H9 (cell line): ENCODE data around the gene G3BP1. TPM values are rescaled to one million over a fixed set of nuclear protein-coding genes. Genes with fewer than 3 reads are reported as not detected.

Source experiments
- DNase-seq: peaks from one replicate; pipeline ENCODE4 v3.0.0-alpha.2; 2017
- H2AFZ ChIP-seq: one replicate; pipeline ENCODE4 v1.6.1; 2013; ENCODE audit warnings: mild to moderate bottlenecking, low read length, control low read depth, moderate library complexity
- H2AK5ac ChIP-seq: 2 replicates; pipeline ENCODE4 v1.6.1; 2013; ENCODE audit warnings: low read length, control low read depth, mixed read lengths; ENCODE audit not compliant: insufficient read length
- H2BK120ac ChIP-seq: one replicate; pipeline ENCODE4 v1.6.1; 2013; ENCODE audit warnings: low read depth, mild to moderate bottlenecking, low read length, control low read depth, inconsistent platforms; ENCODE audit not compliant: poor library complexity, severe bottlenecking
- H2BK12ac ChIP-seq: 2 replicates; pipeline ENCODE4 v1.6.1; 2013; ENCODE audit warnings: low read length, control low read depth, mixed read lengths, low read depth; ENCODE audit not compliant: insufficient read length
- H2BK15ac ChIP-seq: 2 replicates; pipeline ENCODE4 v1.6.1; 2013; ENCODE audit warnings: low read depth, low read length, control low read depth
- H2BK20ac ChIP-seq: one replicate; pipeline ENCODE4 v1.6.1; 2013; ENCODE audit warnings: low read depth, mild to moderate bottlenecking, low read length, control low read depth, inconsistent platforms; ENCODE audit not compliant: poor library complexity, severe bottlenecking
- H2BK5ac ChIP-seq: 2 replicates; pipeline ENCODE4 v1.6.1; 2013; ENCODE audit warnings: low read length, control low read depth, mixed read lengths; ENCODE audit not compliant: insufficient read length
- H3K14ac ChIP-seq: 2 replicates; pipeline ENCODE4 v1.6.1; 2013; ENCODE audit warnings: low read length, control low read depth; ENCODE audit not compliant: insufficient read depth
- H3K18ac ChIP-seq: 2 replicates; pipeline ENCODE4 v1.6.1; 2013; ENCODE audit warnings: low read depth, mild to moderate bottlenecking, mixed read lengths, low read length, control low read depth; ENCODE audit not compliant: insufficient read length
- H3K23ac ChIP-seq: 2 replicates; pipeline ENCODE4 v1.6.1; 2013; ENCODE audit warnings: low read length, control low read depth, mixed read lengths, low read depth; ENCODE audit not compliant: insufficient read length
- H3K23me2 ChIP-seq: 2 replicates; pipeline ENCODE4 v1.6.1; 2013; ENCODE audit warnings: low read depth, mild to moderate bottlenecking, mixed read lengths, low read length, control low read depth; ENCODE audit not compliant: insufficient read length, poor library complexity, severe bottlenecking
- H3K27ac ChIP-seq: 2 replicates; pipeline ENCODE4 v1.5.1; 2013; ENCODE audit warnings: low read length, control low read depth, mixed read lengths, low read depth; ENCODE audit not compliant: insufficient read length
- H3K27me3 ChIP-seq: 2 replicates; pipeline ENCODE4 v1.6.1; 2013; ENCODE audit warnings: low read length, control low read depth, inconsistent platforms; ENCODE audit not compliant: insufficient read depth
- H3K4ac ChIP-seq: 2 replicates; pipeline ENCODE4 v1.6.1; 2013; ENCODE audit warnings: low read depth, mild to moderate bottlenecking, control low read depth, inconsistent platforms, low read length, moderate library complexity
- H3K4me1 ChIP-seq: 2 replicates; pipeline ENCODE4 v1.6.1; 2013; ENCODE audit warnings: low read length, control low read depth, inconsistent platforms; ENCODE audit not compliant: insufficient read depth
- H3K4me2 ChIP-seq: 2 replicates; pipeline ENCODE4 v1.6.1; 2013; ENCODE audit warnings: low read length, control low read depth, mixed read lengths; ENCODE audit not compliant: insufficient read length, insufficient read depth
- H3K56ac ChIP-seq: 2 replicates; pipeline ENCODE4 v1.6.1; 2013; ENCODE audit warnings: low read depth, mild to moderate bottlenecking, mixed read lengths, low read length, control low read depth; ENCODE audit not compliant: insufficient read length
- H3K79me1 ChIP-seq: 2 replicates; pipeline ENCODE4 v1.6.1; 2013; ENCODE audit warnings: low read depth, mild to moderate bottlenecking, moderate library complexity, low read length, control low read depth, inconsistent platforms; ENCODE audit not compliant: insufficient read depth, poor library complexity, severe bottlenecking
- H3K79me2 ChIP-seq: 2 replicates; pipeline ENCODE4 v1.6.1; 2013; ENCODE audit warnings: low read length, control low read depth, inconsistent platforms; ENCODE audit not compliant: insufficient read depth
- H3K9ac ChIP-seq: 2 replicates; pipeline ENCODE4 v1.6.1; 2013; ENCODE audit warnings: low read length, control low read depth, mixed read lengths; ENCODE audit not compliant: insufficient read length; ENCODE audit errors: extremely low read depth
- H3K9me3 ChIP-seq: one replicate; pipeline ENCODE4 v1.6.1; 2013; ENCODE audit warnings: low read depth, low read length, inconsistent platforms; ENCODE audit not compliant: control insufficient read depth
- H3T11ph ChIP-seq: one replicate; pipeline ENCODE4 v1.6.1; 2013; ENCODE audit warnings: mild to moderate bottlenecking, low read length, control low read depth, inconsistent platforms
- H4K20me1 ChIP-seq: one replicate; pipeline ENCODE4 v1.6.1; 2013; ENCODE audit not compliant: control insufficient read depth, insufficient read length, insufficient read depth
- H4K5ac ChIP-seq: 2 replicates; pipeline ENCODE4 v1.6.1; 2013; ENCODE audit warnings: low read depth, mild to moderate bottlenecking, mixed read lengths, low read length, control low read depth; ENCODE audit not compliant: insufficient read length
- H4K8ac ChIP-seq: replicated peaks from 2 replicates; pipeline ENCODE4 v1.6.1; 2013; ENCODE audit warnings: low read length, control low read depth, mixed read lengths, low read depth; ENCODE audit not compliant: insufficient read length
- H4K91ac ChIP-seq: 2 replicates; pipeline ENCODE4 v1.6.1; 2013; ENCODE audit warnings: low read depth, mild to moderate bottlenecking, moderate library complexity, mixed read lengths, low read length, control low read depth; ENCODE audit not compliant: insufficient read length
- H3K27ac Mint-ChIP-seq, 3 experiments: 2 replicates in 2 of 3; 3 replicates in 1 of 3; pipeline ENCODE4 v1.8.0; 2020 to 2021; ENCODE audit warnings: mixed read lengths in 3 of 3, mild to moderate bottlenecking in 1 of 3, moderate library complexity in 1 of 3
- H3K27me3 Mint-ChIP-seq: 2 replicates; pipeline ENCODE4 v1.8.0; 2021; ENCODE audit warnings: low read depth, mild to moderate bottlenecking, moderate library complexity, mixed read lengths
- H3K36me3 Mint-ChIP-seq, 3 experiments: 2 replicates in 2 of 3; 3 replicates in 1 of 3; pipeline ENCODE4 v1.8.0; 2020 to 2021; ENCODE audit warnings: low read depth in 3 of 3, mixed read lengths in 3 of 3; ENCODE audit not compliant: insufficient read depth in 1 of 3
- H3K4me1 Mint-ChIP-seq, 2 experiments: 2 replicates each; pipeline ENCODE4 v1.8.0; 2020; ENCODE audit warnings: mixed read lengths in 2 of 2
- H3K4me3 Mint-ChIP-seq, 2 experiments: 2 replicates in 1 of 2; 3 replicates in 1 of 2; pipeline ENCODE4 v1.8.0; 2020 to 2021; ENCODE audit warnings: mild to moderate bottlenecking in 2 of 2, mixed read lengths in 2 of 2, moderate library complexity in 1 of 2
- H3K9me3 Mint-ChIP-seq, 2 experiments: 2 replicates in 1 of 2; 3 replicates in 1 of 2; pipeline ENCODE4 v1.8.0; 2020; ENCODE audit warnings: mild to moderate bottlenecking in 2 of 2, mixed read lengths in 2 of 2, moderate library complexity in 1 of 2
- WGBS: extraction: QIAGEN DNeasy Blood & Tissue Kit; methylation state at CpG from one replicate; pipeline ENCODE4 v1.1.7; 2013; ENCODE audit warnings: missing lambda C conversion rate, low lambda C conversion rate, mixed read lengths; ENCODE audit not compliant: insufficient read length; ENCODE audit errors: extremely low coverage; 5-methylcytosine and 5-hydroxymethylcytosine counted together
- total RNA-seq: library from RNA; stranded (reverse); gene quantifications from 2 replicates; pipeline ENCODE4 v1.2.1, GENCODE V29; 2021
- TF ChIP-seq, protein P1 (sequence below): fragments of 200-600 bp; sonication (generic); conservative IDR thresholded peaks from 3 replicates; pipeline ENCODE4 v1.8.0; 2021; ENCODE audit warnings: antibody characterized with exemption, mild to moderate bottlenecking

G3BP1 gene
- total RNA-seq, 1 experiment from 2014 or later = 439 TPM

DNA sequence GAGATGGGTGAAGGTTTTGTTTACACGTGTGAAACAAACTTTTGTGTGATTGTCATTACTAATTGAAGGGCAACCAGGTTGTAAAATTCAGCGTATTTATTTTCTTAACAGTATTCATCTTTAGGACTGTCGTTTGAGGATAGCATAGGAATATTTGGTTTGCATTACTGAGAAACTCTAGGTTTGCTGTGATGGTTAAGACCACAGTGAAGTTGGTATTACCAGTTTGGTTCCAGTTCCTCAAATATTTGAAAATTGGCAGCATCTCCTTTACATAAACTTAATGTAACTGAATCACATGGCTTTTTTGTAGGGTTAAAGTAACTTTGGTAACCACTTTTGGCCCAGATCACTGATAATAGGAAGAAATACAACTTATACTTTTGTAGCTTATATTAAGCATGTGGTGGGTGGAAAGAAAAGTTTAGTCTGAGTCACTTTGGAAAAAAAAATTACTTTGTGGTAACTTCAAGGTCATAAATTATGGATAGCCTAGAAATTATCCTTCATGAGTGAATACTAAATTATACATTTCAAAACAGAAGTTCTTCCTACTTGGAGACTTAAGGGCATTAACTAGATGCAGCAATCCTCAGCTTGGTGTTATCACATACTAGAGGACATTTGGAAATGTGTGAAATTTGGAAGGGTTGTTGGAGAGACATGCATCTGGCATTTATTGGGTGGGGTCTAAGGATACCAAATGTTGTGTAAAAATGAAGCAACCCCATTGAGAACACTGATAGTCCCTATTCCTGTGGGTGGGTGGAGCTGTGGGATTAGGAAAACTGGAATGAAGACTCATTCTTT lies 33.9 kb downstream of the G3BP1 start:
- H3K27ac ChIP-seq = no peak overlapping the region
- no peak overlapping the region for H2BK12ac ChIP-seq
- no peak overlapping the region for H2BK15ac ChIP-seq
- no peak overlapping the region for H3K9ac ChIP-seq
- H2AK5ac ChIP-seq = no peak overlapping the region
- no peaks in the 10 kb centered on the region; the same call in 1 of the 2 replicates for H3K79me2 ChIP-seq
- no peak overlapping the region for H3K4ac ChIP-seq
- no peak overlapping the region for H3K4me3 Mint-ChIP-seq
- TF ChIP-seq, protein P1, sequence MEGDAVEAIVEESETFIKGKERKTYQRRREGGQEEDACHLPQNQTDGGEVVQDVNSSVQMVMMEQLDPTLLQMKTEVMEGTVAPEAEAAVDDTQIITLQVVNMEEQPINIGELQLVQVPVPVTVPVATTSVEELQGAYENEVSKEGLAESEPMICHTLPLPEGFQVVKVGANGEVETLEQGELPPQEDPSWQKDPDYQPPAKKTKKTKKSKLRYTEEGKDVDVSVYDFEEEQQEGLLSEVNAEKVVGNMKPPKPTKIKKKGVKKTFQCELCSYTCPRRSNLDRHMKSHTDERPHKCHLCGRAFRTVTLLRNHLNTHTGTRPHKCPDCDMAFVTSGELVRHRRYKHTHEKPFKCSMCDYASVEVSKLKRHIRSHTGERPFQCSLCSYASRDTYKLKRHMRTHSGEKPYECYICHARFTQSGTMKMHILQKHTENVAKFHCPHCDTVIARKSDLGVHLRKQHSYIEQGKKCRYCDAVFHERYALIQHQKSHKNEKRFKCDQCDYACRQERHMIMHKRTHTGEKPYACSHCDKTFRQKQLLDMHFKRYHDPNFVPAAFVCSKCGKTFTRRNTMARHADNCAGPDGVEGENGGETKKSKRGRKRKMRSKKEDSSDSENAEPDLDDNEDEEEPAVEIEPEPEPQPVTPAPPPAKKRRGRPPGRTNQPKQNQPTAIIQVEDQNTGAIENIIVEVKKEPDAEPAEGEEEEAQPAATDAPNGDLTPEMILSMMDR = no peak
- H3K18ac ChIP-seq = no peak overlapping the region
- no peak overlapping the region for H3K14ac ChIP-seq
- H3K9me3 ChIP-seq = no peaks in the 10 kb centered on the region
- H3K9me3 Mint-ChIP-seq = no peaks in the 10 kb centered on the region
- no peaks in the 10 kb centered on the region for H3K27me3 ChIP-seq
- no peak overlapping the region for H2BK120ac ChIP-seq
- H3K4me1 ChIP-seq = no peaks in the 10 kb centered on the region; the same call in 1 of the 2 replicates
- no peak overlapping the region for H2BK5ac ChIP-seq
- H3K23me2 ChIP-seq = no peaks in the 10 kb centered on the region
- no peak overlapping the region for H4K8ac ChIP-seq
- H2BK20ac ChIP-seq = no peak overlapping the region
- no peak for DNase-seq
- no peak overlapping the region for H2AFZ ChIP-seq
- no peak overlapping the region for H3K56ac ChIP-seq
- H3K27me3 Mint-ChIP-seq = no peaks in the 10 kb centered on the region
- peaks cover 44 to 90% (median 87%) of the 10 kb centered on the region in 3 experiments for H3K36me3 Mint-ChIP-seq
- no peak overlapping the region for H3K4me2 ChIP-seq
- no peak overlapping the region for H3K23ac ChIP-seq
- no CpG with 5 or more reads among the region's 3 CpGs for WGBS
- no peaks in the 10 kb centered on the region for H4K20me1 ChIP-seq
- H3K27ac Mint-ChIP-seq = 0 out of 7 replicates have a peak overlapping the region, but pooled peaks of 1 of the 3 experiments have one; percentile 27
- no peak overlapping the region for H4K5ac ChIP-seq
- H3K4me1 Mint-ChIP-seq = no peaks in the 10 kb centered on the region
- no peak overlapping the region for H4K91ac ChIP-seq
- peaks cover 3% of the 10 kb centered on the region for H3K79me1 ChIP-seq
- H3T11ph ChIP-seq = no peak overlapping the region
